NCI-H187 treated with DMSO at 0.1 percent for 48 hours (cell line): Measurements from ENCODE around the gene HOGA1.

Experiments
- DNase-seq: peaks from one replicate; lab custom pipeline; 2025; lab: John Stamatoyannopoulos, UW

The HOGA1 gene

GRCh38 chr10:97580421-97581367 is 3.5 kb upstream of the HOGA1 start:
- no peak for DNase-seq

DNA sequence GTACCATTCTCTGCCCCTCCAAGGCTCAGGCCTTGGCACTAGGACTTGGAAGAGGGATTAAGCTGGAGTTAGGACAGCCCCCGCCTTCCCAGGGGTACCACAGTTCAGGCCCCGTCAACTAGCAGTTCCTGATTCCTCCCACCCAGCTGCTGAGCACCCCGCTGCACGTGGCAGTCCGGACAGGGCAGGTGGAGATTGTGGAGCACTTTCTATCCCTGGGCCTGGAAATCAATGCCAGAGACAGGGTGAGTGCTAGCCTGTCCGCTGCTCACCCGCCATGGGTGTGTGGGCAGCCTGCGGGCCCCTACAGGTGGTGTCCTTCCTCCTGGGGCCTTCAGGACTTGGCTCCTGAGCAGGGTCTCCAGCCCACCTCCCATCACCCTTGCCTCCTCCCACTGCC is 2.0 kb upstream of the HOGA1 start:
- DNase-seq: no peak

DNA sequence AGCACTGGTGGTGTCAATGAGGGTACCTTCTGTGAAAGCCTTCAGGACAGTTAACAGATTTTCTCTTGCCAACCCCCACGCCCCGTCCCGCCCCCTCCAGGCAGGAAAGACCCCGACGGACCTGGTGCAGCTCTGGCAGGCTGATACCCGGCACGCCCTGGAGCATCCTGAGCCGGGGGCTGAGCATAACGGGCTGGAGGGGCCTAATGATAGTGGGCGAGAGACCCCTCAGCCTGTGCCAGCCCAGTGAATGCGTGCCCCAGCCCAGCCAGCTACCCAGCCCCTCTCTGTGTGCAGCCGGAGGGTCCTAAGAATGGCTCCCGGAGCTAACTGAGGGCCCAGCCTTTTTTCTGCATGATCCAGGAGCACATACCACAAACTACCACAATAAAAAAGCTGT is 713 bp upstream of the HOGA1 start:
- no peak for DNase-seq

DNA sequence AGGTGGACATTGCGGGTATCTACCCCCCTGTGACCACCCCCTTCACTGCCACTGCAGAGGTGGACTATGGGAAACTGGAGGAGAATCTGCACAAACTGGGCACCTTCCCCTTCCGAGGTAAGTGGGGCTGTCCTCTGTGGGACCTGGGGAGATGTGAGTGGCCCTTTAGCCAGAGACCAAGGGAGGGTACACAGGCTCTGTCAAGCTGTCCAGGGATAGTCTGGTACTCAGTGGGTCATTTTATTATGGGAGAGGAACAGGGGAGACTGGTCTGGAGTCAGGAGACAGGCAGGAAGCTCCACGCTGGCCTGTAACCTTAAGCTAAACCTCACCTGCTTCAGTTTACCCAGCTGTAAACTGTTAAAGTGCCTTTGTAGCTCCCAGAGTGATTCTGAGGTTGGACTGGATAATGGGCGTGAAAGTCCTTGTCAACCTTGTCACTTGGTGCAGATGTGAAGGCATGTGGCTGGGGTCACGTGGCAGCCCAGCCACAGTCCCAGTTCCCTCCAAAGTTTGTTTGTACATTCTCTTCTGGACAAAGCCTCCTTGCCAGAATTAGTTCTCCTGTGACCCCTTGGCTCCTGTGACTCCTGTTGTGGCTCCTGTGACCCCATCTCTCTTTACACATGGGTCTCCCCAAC is 729 bp downstream of the HOGA1 start:
- DNase-seq: no peak

DNA sequence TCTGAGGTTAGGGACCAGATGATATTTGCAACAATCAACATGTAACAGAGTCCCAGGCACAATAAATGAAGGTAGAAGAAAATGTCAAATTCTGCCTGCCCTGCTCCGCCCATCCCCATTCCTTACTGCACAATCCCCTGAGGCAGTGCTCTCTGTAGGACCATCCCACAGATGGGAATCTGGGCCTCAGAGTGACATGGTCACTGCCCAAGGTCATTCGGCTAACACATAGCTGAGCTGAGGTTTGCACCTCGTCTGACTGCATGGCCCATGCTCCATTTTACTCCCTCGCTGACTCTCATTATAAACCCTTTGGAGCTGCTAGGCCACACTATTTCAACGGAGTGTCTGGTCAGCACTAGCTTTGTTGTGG is 1.2 kb downstream of the HOGA1 start:
- DNase-seq: no peak

DNA sequence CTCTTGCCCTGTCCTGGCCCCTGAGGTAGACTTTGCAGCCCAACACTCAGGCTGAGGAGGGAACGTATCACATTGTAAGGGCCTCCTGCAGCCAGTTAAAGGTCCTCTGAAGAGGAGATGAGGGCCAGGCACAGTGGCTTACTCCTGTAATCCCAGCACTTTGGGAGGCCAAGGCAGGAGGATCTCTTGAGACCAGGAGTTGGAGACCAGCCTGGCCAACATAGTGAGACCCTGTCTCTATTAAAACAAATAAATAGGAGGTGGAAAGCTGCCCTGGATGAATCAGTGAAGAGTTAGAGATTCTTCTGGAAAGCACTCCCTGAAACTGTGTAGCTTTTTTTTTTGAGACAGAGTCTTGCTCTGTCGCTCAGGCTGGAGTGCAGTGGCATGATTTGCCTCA is 3.0 kb downstream of the HOGA1 start:
- no peak for DNase-seq

DNA sequence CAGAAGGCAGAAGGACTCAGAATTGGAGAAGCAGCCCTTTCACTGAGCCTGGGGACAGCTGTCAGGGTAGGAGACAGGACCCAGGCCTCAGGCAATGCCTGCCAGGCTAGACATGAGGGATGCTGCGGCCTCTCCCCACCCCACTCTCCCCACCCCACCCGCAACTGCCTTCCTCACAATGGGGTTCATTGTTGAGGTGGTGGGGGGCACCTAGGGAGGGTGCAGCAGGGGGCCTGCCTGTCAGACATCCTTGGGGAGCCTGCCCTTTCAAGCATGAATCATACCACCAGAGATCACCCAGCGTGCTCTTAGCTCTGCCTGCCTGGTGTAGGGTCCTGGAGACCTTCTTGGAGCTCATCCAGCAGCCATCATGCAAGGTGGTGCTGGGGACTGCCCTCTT is 5.3 kb downstream of the HOGA1 start, which contains the start of gene C10orf62:
TSS of gene C10orf62 (plus strand) at position 243 of the 400 bp plus-strand sequence. CDS start 177 bp downstream, outside the sequence.
- DNase-seq: no peak

- DNase-seq: no peak
Measured at GRCh38 chr10:97590082-97590747, 6.0 kb downstream of the HOGA1 start.

DNA sequence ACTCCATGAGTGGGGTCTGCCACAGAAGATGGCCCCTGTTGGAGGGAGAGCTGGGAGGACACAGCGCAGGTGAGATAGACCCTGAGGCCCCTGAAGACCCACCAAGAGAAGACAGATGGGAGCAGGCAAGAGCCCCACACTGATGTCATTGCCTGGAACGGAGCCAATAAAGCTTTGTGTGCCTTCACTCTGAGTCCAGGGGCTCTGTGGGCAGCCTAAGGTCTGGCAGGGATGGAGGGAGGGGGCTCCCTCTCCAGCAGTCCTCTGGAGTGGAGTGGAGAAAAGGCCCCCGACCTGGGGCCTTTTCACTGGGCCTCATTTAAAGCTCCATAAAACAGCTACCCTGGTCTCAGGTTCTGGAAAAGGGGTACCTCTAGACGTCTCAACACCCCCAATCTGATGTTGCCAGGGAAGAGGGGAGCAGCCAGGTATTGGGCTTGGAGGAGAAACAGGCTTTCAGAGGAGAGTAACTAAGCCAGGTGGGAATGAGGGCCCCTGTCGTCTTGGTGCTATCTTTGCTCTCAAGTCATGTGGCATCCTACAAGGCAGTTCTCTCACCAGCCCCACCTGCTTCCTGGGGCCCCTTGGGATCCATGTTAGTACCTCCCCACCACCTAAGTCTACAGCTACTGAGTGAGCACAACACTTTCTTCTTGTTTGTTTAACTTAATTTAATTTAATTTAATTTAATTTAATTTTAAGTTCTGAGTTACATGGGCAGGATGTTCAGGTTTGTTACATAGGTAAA is 6.7 kb downstream of the HOGA1 start:
- DNase-seq: no peak

DNA sequence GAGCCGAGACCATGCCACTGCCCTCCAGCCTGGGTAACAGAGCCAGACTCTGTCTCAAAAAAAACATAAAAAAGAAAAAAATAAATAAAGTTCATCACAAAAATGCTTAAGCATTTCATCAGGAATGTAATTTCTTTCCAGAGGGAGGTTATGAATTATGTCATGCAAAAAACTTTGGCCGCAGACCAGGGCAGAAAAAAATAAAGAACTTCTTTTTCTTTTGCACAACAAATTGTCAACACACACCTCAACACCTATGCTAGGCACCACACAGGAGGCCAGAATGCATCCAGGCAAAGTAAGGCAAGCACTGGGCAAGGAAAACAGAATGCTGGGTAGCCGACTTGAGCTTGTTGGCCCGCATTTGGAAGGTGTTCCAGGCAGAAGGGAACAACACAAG is 9.2 kb downstream of the HOGA1 start:
- no peak for DNase-seq

GRCh38 chr10:97596101-97597082 is 12.2 kb downstream of the HOGA1 start:
- no peak for DNase-seq

DNA sequence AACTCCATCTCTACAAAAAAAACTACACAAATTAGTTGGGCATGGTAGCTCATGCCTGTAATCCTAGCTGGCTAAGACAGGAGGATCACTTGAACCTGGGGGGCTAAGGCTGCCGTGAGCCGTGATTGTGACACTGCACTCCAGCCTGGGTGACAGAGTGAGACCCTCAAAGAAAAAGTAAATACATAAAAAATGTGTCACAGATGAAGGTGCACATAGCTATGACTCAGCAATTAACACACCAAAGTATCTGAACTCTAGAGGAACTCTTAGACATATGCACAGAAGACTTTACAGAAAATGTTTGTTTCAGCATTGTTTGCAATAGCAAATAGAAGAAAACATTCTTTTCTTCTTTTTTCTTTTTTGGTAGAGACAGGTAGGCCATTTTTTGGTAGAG is 13.6 kb downstream of the HOGA1 start:
- no peak for DNase-seq

GRCh38 chr10:97598407-97599271 is 14.4 kb downstream of the HOGA1 start:
- no peak for DNase-seq

- DNase-seq: no peak
Measured at GRCh38 chr10:97599272-97599619, 15.1 kb downstream of the HOGA1 start.

GRCh38 chr10:97600616-97601015 is 16.4 kb downstream of the HOGA1 start:
- DNase-seq: no peak

DNA sequence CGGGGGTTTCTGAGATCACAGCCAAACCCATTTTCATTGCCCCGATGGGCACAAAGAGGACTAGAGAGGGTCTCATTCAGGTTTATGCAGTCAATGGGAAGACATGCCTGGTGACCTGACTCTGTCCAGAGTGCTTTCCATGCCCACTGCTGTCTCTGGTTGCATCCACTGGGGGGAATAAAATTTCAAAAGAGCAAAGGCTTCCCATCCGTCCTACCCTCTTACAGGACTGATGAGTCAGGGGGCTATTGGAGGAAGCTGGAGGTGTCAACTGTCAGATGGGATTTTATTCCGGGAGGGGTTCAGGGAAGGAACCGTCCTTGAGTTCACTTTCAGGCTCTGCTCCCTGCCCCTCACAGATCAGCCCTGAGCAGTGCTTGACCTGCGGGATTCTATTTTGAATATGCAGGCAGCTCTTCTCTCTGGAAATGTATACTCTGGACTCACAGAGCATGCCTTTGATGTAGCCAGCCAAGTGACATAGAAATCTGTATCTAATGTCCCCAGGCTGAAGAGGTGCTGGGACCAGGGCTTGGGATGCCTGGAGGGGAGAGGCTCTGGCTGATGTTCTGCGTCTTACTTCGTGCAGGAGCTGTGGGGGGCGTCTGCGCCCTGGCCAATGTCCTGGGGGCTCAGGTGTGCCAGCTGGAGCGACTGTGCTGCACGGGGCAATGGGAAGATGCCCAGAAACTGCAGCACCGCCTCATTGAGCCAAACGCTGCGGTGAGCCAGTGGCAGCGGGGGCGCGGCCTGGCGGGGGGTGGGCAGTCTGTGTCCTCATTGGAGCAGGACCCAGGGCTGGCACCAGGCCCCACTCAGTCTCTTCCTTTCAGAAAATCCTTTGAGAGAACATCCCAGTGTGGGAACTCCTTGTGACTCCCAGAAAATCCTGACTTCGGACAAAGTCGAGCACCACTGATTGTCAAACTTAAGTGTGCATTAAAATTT is 17.4 kb downstream of the HOGA1 start:
- DNase-seq: no peak

DNA sequence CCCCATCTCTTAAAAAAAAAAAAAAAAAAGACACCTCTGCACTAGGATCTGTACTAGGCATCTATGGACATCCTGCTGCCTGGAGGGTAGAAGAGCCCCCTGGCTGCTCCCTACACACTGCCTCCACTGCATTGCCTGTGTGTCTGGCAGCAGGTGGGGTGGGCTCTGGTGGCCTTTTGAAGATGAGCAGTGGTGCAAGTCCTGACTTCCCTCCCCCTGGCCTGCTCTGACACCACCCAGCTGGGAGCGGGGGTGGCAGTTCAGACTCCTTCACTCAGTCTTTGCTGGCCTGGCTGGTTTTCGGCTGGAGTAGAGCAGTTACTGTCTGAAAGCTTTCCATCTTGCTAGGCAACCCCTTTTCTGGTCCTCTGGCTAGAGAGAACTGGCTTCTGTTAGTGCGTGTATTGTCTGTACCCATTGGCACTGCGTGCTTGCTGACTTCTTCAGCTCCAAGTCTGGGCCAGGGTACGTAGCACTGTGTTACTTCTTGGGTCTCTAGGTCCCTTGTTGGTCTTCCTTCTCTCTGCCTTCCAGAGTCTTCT is 23.0 kb downstream of the HOGA1 start:
- DNase-seq: no peak

DNA sequence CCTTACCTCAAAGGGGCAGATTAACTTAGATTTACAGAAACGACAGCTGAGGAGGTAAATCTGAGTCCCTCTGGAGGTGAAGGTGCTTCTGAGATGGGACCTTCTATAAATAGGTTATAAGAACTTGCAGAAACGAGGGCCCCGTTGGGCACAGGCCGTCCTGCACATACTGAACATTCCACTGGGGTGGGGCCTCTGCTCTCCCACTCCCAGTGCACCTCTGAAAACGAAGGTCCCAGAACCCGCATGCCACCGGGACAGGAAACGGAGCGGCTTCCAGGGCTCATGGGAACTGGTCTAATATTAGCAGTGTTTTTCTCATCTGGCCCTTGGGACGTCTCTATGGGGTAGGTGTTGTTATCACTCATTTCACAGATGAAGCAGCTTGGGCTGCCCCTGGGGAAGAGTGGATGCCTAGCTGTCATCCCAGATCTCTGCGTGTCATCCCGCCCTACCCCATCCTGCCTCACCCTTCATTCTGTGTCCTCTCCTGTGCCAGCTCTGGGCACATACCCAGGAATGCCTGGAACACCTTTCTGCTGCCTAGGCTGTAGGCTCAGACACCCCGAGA is 24.9 kb downstream of the HOGA1 start:
- DNase-seq: no peak
